ENCODE results near the gene HORMAD1. TPM values are rescaled to one million over a fixed set of nuclear protein-coding genes. Genes with fewer than 3 reads are reported as not detected.
"Not testable (repeated sequence)": the region's sequence is repeated elsewhere in the genome, so short reads cannot be mapped to it uniquely, and the experiment has no call there.

The HORMAD1 gene
- total RNA-seq, 1 donor from 2014 or later: not detected

- H3K4me3 ChIP-seq (ENCODE audit: low read depth, low read length): no peak overlapping the region
- no peak for DNase-seq (ENCODE audit: low read depth)
- no peak for TF ChIP-seq CTCF (conservative IDR thresholded peaks at IDR 0.05; ENCODE audit: low read depth, low read length)
Observed at GRCh38 chr1:150661156-150661555, 59.5 kb downstream of the HORMAD1 start.

- TF ChIP-seq CTCF (conservative IDR thresholded peaks at IDR 0.05; ENCODE audit: low read depth, low read length): no peak
- no peak overlapping the region for H3K4me3 ChIP-seq (ENCODE audit: low read depth, low read length)
- no peak for DNase-seq (ENCODE audit: low read depth)
Observed at GRCh38 chr1:150660584-150660983, 60.1 kb downstream of the HORMAD1 start.

GRCh38 chr1:150657064-150657463 is 63.6 kb downstream of the HORMAD1 start:
- H3K4me3 ChIP-seq (ENCODE audit: low read depth, low read length); DNase-seq (ENCODE audit: low read depth): not testable (repeated sequence)

GRCh38 chr1:150654635-150655034 is 66.1 kb downstream of the HORMAD1 start:
- DNase-seq (ENCODE audit: low read depth); H3K4me3 ChIP-seq (ENCODE audit: low read depth, low read length): not testable (repeated sequence)

- DNase-seq (ENCODE audit: low read depth): no peak
- no peak overlapping the region for H3K4me3 ChIP-seq (ENCODE audit: low read depth, low read length)
Observed at GRCh38 chr1:150650193-150650592, 70.5 kb downstream of the HORMAD1 start.

GRCh38 chr1:150649441-150650075 is 71.1 kb downstream of the HORMAD1 start:
- no peak overlapping the region for H3K4me3 ChIP-seq (ENCODE audit: low read depth, low read length)
- no peak for DNase-seq (ENCODE audit: low read depth)
- no peak for TF ChIP-seq CTCF (conservative IDR thresholded peaks at IDR 0.05; ENCODE audit: low read depth, low read length)

More at GRCh38 chr1:150650193-150650592, 70.5 kb downstream of the HORMAD1 start:
- TF ChIP-seq CTCF (conservative IDR thresholded peaks at IDR 0.05; ENCODE audit: low read depth, low read length): no peak

Other genes with a start within 250 kb of the HORMAD1 start
- gene TARS2, start 233.5 kb downstream of the HORMAD1 start, total RNA-seq: 20.5 and 23.9 TPM in 2 replicates
- 5.7 and 13.1 TPM in 2 replicates for gene ECM1, start 212.8 kb downstream of the HORMAD1 start, total RNA-seq
- not detected in 2 replicates for gene FALEC, start 205.1 kb downstream of the HORMAD1 start, total RNA-seq
- 0.80 and 7.3 TPM in 2 replicates for gene ADAMTSL4, start 171.5 kb downstream of the HORMAD1 start, total RNA-seq
- gene MCL1, start 141.3 kb downstream of the HORMAD1 start, total RNA-seq: 144 and 162 TPM in 2 replicates
- gene ENSA, start 91.3 kb downstream of the HORMAD1 start, total RNA-seq: 159 and 225 TPM in 2 replicates
- 12.6 and 14.3 TPM in 2 replicates for gene GOLPH3L, start 23.7 kb downstream of the HORMAD1 start, total RNA-seq
- 4.4 and 21.3 TPM in 2 replicates for gene CTSS, start 44.9 kb upstream of the HORMAD1 start, total RNA-seq
- 0.43 and 2.0 TPM in 2 replicates for gene CTSK, start 87.4 kb upstream of the HORMAD1 start, total RNA-seq
- gene ARNT, start 155.7 kb upstream of the HORMAD1 start, total RNA-seq: 13.9 and 22.2 TPM in 2 replicates
- not detected in 2 replicates for gene CTXND2, start 166.2 kb upstream of the HORMAD1 start, total RNA-seq
- gene SETDB1, start 205.5 kb upstream of the HORMAD1 start, total RNA-seq: 20.6 and 26.4 TPM in 2 replicates